GM12873 (cell line): ENCODE measurements around the gene CFAP65.

Experiments used
- CTCF ChIP-seq: IDR thresholded peaks from 2 replicates; pipeline ENCODE4 v1.5.1; 2012; ENCODE audit warnings: low read depth, mild to moderate bottlenecking, moderate library complexity, low read length, control low read depth; ENCODE audit not compliant: insufficient read depth; ENCODE audit errors: missing control alignments

Gene CFAP65

DNA sequence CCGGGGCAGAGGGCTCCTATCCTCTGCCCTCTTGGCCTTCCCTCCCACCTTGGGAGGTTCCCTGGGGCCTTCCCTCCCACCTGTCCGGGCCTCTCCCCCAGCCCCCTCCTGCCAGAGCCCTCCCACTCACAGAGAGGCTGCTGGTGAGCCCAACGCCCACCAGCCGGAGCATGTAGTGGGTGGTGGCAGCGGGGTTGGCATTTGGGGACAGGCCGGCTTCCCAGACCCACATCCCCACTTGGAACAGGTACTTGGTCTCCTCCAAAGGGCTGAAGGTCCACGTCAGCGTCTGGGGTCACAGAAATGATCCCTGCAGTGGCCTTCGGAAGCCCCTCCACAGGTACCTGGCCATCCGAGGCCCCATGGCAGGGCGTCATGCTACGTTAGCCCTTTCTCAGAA lies 19.3 kb downstream of the CFAP65 start:
- no peak for TF ChIP-seq CTCF

DNA sequence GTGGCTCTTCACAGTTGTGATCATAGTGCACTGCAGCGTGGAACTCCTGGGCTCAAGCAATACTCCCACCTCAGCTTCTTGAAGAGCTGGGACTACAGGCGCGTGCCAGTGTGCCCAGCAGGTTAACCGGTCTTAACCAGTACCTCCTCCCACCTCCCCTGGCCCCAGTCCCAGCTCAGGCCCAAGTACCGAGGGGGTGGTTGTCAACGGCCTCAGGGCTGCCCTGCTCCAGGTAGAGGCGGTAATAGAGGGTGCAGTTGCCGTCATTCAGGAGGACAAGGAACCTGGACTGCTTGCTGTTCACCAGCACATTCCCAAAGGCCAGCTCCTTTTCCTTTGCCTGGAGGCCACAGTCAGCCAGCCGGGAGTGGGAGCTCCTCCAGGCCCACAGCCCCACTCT lies 19.7 kb downstream of the CFAP65 start:
- no peak for TF ChIP-seq CTCF

DNA sequence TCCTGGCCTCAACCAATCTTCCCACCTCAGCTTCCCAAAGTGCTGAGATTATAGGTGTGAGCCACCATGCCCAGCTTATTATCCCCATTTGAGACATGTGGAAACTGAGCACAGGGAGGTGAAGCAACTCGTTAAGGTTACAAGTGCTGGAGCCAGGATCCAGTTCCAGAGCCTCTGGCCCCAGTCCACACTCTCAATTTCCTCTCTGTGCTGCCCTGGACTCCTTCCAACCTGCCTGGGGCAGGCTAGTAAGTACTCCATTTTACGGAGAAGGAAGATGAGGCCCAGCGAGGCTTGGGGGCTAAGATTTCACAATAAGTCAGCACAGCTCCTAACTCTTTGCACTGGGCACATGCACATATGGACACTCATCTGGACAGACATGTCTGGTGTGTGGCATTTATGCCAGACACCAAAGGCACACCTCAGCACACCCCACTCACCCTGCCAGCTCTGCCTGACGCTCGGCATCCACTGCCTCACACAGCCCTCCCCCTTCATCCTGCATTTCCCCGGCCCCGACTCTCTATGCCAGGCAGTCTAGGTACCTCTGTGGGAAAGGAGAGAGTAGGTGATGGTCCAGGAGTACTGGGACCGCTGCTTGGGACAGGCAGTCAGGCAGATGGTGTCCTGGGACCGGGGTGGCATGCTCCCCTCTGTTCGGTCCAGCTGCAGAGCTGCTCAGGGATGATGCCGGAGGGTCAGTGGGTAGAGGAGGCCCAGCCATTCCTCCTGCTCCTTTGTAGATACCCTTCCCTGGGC lies 20.5 kb downstream of the CFAP65 start:
- TF ChIP-seq CTCF = no peak

GRCh38 chr2:219019436-219019835 lies 21.9 kb downstream of the CFAP65 start:
- no peak for TF ChIP-seq CTCF

- no peak for TF ChIP-seq CTCF
Observed at GRCh38 chr2:219018726-219019125, 22.6 kb downstream of the CFAP65 start.

DNA sequence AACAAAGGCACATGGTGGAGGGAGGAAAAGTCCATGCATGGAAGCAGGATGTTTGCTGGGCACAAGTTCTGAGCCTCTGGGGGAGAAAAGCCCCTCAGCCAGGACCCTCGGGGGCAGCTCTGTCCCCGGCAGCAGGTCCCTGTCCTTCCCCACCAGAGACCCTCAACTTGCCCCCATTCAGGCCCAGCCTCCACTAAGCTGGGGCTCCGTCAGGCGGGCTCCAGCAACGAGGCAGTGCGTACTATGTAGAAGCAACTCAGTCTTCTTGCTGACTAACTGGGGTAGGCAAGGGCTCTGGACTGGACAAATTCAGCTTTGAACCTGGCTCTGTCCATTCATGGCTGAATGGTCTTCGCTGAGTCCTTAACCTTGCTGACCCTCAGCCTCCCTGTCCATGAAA lies 23.0 kb downstream of the CFAP65 start:
- TF ChIP-seq CTCF = no peak

DNA sequence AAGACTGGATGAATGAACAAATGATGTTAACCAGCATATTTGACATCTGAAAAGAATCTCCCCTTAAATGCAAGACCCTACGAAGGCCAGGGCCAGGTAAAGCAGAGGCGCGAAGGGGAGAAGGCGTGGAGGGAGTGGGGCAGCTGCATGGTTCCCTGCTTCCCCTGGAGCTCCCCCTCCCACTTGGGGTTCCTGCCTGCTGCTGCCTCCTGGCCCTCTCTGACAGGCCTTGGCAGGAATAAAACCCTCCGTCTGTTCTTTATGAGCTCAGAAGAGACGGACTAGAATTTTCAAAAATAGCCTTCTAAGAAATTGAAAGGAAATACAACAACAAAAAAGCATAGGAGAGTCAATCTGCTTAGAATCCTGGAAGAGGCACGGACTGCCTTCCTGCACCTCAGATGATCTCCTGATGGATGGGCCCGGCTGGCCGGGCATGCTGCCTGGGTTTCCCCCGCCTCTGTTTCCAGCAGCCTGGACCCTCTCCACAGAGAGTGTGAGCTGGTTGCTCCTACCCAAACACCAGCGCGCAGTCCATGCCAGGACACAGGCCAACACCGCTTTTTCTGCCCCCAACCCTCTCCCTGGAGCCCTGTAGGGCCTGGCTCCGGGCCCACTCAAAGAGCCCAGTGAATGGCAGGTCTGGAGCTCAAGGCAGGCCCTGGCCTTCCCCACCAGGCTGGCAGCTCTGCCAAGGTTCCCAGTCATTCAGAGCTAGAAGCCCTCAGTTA lies 23.9 kb downstream of the CFAP65 start:
- no peak for TF ChIP-seq CTCF
